HEK293 (cell line): Measurements from ENCODE around the gene NEAT1.

ENCODE experiments used
- BCL11B ChIP-seq: fragments of 450-650 bp; formaldehyde crosslinking; IDR thresholded peaks from 2 replicates; pipeline ENCODE4 v1.5.1; 2016; ENCODE audit warnings: low read depth, missing biosample characterization, missing genetic modification characterization
- HIC1 ChIP-seq: fragments of 450-650 bp; formaldehyde crosslinking; IDR thresholded peaks from 2 replicates; pipeline ENCODE4 v1.5.1; 2016; ENCODE audit warnings: missing biosample characterization, missing genetic modification characterization
- IKZF3 ChIP-seq: fragments of 450-650 bp; IDR thresholded peaks from 2 replicates; pipeline ENCODE4 v1.5.0; 2018; ENCODE audit warnings: missing biosample characterization, mild to moderate bottlenecking, missing genetic modification characterization, moderate library complexity
- MEIS1 ChIP-seq: sonication (generic); formaldehyde crosslinking; IDR thresholded peaks from 2 replicates; pipeline ENCODE4 v1.8.1; 2022; ENCODE audit warnings: missing genetic modification reagents, mild to moderate bottlenecking, borderline replicate concordance
- PRDM4 ChIP-seq: fragments of 450-650 bp; formaldehyde crosslinking; IDR thresholded peaks from 2 replicates; pipeline ENCODE4 v1.5.1; 2017; ENCODE audit warnings: missing biosample characterization, missing genetic modification characterization
- WT1 ChIP-seq: fragments of 450-650 bp; formaldehyde crosslinking; IDR thresholded peaks from 2 replicates; pipeline ENCODE4 v1.5.1; 2016; ENCODE audit warnings: missing biosample characterization, missing genetic modification characterization
- ZEB2 ChIP-seq: fragments of 450-650 bp; formaldehyde crosslinking; IDR thresholded peaks from 2 replicates; pipeline ENCODE4 v1.5.1; 2016; ENCODE audit warnings: missing biosample characterization, missing genetic modification characterization
- ZNF112 ChIP-seq: fragments of 450-650 bp; formaldehyde crosslinking; IDR thresholded peaks from 2 replicates; pipeline ENCODE4 v1.5.0; 2017; ENCODE audit warnings: missing biosample characterization, missing genetic modification characterization
- ZNF140 ChIP-seq: fragments of 450-650 bp; formaldehyde crosslinking; IDR thresholded peaks from 2 replicates; pipeline ENCODE4 v1.5.1; 2016; ENCODE audit warnings: missing biosample characterization, missing genetic modification characterization
- ZNF16 ChIP-seq: fragments of 450-650 bp; formaldehyde crosslinking; IDR thresholded peaks from 2 replicates; pipeline ENCODE4 v1.5.1; 2016; ENCODE audit warnings: low read depth, missing biosample characterization, missing genetic modification characterization
- ZNF37A ChIP-seq: fragments of 450-650 bp; IDR thresholded peaks from 2 replicates; pipeline ENCODE4 v1.5.1; 2018; ENCODE audit warnings: missing biosample characterization, missing genetic modification characterization
- ZNF391 ChIP-seq: fragments of 450-650 bp; formaldehyde crosslinking; IDR thresholded peaks from 2 replicates; pipeline ENCODE4 v1.5.1; 2016; ENCODE audit warnings: low read depth, missing biosample characterization, missing genetic modification characterization, borderline replicate concordance
- ZNF426 ChIP-seq: fragments of 450-650 bp; formaldehyde crosslinking; IDR thresholded peaks from 2 replicates; pipeline ENCODE4 v1.5.1; 2017; ENCODE audit warnings: missing biosample characterization, missing genetic modification characterization, mild to moderate bottlenecking, inconsistent platforms, moderate library complexity
- TF ChIP-seq, protein P1 (sequence below): fragments of 450-650 bp; formaldehyde crosslinking; IDR thresholded peaks from 2 replicates; pipeline ENCODE4 v1.5.1; 2016; ENCODE audit warnings: missing biosample characterization, missing genetic modification characterization, borderline replicate concordance
- TF ChIP-seq, protein P2 (sequence below): fragments of 450-650 bp; formaldehyde crosslinking; conservative IDR thresholded peaks from 2 replicates; pipeline ENCODE4 v1.5.1; 2016; ENCODE audit warnings: low read depth, missing biosample characterization, missing genetic modification characterization

The NEAT1 gene

GRCh38 chr11:65425971-65426838 lies 3.6 kb downstream of the NEAT1 start (continued):
- TF ChIP-seq ZNF16 (tag by site-specific recombination) (no peak), HIC1 (tag by site-specific recombination) (peak; percentile 47; the same call in 1 of the 2 replicates), PRDM4 (tag by site-specific recombination) (peak; percentile 17; the same call in 1 of the 2 replicates), WT1 (tag by site-specific recombination) (no peak), IKZF3 (tag by site-specific recombination) (no peak), ZEB2 (peak; percentile 36), ZNF37A (tag by site-specific recombination) (no peak), BCL11B (no peak), ZNF426 (no peak), MEIS1 (CRISPR knock-in tag) (no peak), ZNF140 (tag by site-specific recombination) (no peak), ZNF391 (tag by site-specific recombination) (no peak), ZNF112 (tag by site-specific recombination) (no peak)
- TF ChIP-seq, protein P1, sequence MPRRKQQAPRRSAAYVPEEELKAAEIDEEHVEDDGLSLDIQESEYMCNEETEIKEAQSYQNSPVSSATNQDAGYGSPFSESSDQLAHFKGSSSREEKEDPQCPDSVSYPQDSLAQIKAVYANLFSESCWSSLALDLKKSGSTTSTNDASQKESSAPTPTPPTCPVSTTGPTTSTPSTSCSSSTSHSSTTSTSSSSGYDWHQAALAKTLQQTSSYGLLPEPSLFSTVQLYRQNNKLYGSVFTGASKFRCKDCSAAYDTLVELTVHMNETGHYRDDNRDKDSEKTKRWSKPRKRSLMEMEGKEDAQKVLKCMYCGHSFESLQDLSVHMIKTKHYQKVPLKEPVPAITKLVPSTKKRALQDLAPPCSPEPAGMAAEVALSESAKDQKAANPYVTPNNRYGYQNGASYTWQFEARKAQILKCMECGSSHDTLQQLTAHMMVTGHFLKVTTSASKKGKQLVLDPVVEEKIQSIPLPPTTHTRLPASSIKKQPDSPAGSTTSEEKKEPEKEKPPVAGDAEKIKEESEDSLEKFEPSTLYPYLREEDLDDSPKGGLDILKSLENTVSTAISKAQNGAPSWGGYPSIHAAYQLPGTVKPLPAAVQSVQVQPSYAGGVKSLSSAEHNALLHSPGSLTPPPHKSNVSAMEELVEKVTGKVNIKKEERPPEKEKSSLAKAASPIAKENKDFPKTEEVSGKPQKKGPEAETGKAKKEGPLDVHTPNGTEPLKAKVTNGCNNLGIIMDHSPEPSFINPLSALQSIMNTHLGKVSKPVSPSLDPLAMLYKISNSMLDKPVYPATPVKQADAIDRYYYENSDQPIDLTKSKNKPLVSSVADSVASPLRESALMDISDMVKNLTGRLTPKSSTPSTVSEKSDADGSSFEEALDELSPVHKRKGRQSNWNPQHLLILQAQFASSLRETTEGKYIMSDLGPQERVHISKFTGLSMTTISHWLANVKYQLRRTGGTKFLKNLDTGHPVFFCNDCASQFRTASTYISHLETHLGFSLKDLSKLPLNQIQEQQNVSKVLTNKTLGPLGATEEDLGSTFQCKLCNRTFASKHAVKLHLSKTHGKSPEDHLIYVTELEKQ: no peak
- TF ChIP-seq, protein P2, sequence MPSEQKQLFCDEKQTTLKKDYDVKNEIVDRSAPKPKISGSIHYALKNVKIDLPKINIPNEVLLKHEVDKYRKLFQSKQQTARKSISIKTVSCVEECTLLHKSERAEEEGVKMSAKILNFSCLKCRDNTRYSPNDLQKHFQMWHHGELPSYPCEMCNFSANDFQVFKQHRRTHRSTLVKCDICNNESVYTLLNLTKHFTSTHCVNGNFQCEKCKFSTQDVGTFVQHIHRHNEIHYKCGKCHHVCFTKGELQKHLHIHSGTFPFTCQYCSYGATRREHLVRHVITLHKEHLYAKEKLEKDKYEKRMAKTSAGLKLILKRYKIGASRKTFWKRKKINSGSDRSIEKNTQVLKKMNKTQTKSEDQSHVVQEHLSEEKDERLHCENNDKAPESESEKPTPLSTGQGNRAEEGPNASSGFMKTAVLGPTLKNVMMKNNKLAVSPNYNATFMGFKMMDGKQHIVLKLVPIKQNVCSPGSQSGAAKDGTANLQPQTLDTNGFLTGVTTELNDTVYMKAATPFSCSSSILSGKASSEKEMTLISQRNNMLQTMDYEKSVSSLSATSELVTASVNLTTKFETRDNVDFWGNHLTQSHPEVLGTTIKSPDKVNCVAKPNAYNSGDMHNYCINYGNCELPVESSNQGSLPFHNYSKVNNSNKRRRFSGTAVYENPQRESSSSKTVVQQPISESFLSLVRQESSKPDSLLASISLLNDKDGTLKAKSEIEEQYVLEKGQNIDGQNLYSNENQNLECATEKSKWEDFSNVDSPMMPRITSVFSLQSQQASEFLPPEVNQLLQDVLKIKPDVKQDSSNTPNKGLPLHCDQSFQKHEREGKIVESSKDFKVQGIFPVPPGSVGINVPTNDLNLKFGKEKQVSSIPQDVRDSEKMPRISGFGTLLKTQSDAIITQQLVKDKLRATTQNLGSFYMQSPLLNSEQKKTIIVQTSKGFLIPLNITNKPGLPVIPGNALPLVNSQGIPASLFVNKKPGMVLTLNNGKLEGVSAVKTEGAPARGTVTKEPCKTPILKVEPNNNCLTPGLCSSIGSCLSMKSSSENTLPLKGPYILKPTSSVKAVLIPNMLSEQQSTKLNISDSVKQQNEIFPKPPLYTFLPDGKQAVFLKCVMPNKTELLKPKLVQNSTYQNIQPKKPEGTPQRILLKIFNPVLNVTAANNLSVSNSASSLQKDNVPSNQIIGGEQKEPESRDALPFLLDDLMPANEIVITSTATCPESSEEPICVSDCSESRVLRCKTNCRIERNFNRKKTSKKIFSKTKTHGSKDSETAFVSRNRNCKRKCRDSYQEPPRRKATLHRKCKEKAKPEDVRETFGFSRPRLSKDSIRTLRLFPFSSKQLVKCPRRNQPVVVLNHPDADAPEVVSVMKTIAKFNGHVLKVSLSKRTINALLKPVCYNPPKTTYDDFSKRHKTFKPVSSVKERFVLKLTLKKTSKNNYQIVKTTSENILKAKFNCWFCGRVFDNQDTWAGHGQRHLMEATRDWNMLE: no peak
